Measurements from ENCODE around the gene UBE3D.

The UBE3D gene

DNA sequence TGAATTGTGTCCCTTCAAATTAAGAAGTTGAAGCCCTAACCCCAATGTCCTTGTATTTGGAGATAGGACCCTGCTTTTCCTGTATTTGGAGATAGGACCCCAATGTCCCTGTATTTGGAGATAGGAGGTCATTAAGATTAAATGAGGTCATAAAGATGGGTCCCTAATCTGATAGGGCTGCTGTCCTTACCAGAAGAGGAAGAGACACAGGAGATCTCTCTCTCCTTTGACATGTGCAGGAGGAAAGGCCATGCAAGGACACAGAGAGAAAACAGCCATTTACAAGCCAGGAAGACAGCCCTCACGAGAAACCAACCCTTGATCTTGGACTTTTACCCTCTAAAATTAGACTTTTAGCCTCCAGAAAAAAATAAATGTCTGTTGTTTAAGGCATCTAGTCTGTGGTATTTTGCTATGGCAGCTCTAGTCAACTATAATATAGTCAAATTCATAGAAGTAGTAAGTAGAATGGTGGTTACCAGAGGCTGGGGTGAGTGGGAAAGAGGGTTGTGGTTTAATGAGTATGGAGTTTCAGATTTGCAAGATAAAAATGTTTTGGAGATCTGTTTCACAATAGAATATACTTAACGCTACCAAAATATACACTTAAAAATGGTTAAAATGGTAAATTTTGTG, 59.3 kb downstream of the UBE3D start:
- Histone ChIP-seq H3K27me3 (ENCODE audit: control insufficient read depth, insufficient read depth, low read length) (no peaks in the 10 kb centered on the region), H3K9me3 (ENCODE audit: control insufficient read depth, low read length) (no peaks in the 10 kb centered on the region), H3K4me3 (ENCODE audit: low read depth, low read length) (no peak overlapping the region), H3K9ac (no peak overlapping the region), H2AFZ (no peak overlapping the region), H3K36me3 (ENCODE audit: control insufficient read depth, insufficient read depth, low read length) (no peaks in the 10 kb centered on the region), H3K4me1 (no peaks in the 10 kb centered on the region), H3K27ac (no peak overlapping the region), H3K4me2 (ENCODE audit: low read length) (no peak overlapping the region), H3K79me2 (no peaks in the 10 kb centered on the region)
- TF ChIP-seq, protein P1, sequence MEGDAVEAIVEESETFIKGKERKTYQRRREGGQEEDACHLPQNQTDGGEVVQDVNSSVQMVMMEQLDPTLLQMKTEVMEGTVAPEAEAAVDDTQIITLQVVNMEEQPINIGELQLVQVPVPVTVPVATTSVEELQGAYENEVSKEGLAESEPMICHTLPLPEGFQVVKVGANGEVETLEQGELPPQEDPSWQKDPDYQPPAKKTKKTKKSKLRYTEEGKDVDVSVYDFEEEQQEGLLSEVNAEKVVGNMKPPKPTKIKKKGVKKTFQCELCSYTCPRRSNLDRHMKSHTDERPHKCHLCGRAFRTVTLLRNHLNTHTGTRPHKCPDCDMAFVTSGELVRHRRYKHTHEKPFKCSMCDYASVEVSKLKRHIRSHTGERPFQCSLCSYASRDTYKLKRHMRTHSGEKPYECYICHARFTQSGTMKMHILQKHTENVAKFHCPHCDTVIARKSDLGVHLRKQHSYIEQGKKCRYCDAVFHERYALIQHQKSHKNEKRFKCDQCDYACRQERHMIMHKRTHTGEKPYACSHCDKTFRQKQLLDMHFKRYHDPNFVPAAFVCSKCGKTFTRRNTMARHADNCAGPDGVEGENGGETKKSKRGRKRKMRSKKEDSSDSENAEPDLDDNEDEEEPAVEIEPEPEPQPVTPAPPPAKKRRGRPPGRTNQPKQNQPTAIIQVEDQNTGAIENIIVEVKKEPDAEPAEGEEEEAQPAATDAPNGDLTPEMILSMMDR (IDR thresholded peaks at IDR 0.05): no peak

DNA sequence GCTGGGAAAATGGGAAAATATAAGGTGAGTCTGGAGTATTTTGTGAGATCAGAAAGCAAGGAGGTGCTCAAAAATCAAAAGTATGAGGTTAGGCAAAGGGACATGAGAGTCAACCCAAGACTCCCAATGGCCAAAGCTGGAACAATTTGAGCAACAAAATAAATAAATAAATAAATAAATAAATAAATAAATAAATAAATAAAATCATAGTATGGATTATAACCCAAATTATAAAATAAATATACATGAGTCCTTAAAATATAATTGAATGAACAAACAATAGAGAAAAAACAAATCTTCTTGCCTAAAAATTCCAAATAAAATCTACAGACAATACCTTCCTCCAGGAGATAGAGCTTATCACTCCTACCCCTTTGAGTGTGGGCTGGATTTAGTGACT, 69.5 kb downstream of the UBE3D start:
- H3K4me2 ChIP-seq (ENCODE audit: low read length): no peak overlapping the region
- H3K27me3 ChIP-seq (ENCODE audit: control insufficient read depth, insufficient read depth, low read length): no peaks in the 10 kb centered on the region
- H3K4me3 ChIP-seq (ENCODE audit: low read depth, low read length): no peak overlapping the region
- H3K36me3 ChIP-seq (ENCODE audit: control insufficient read depth, insufficient read depth, low read length): no peaks in the 10 kb centered on the region
- H3K9ac ChIP-seq: no peak overlapping the region
- no peaks in the 10 kb centered on the region for H3K4me1 ChIP-seq
- no peaks in the 10 kb centered on the region for H3K9me3 ChIP-seq (ENCODE audit: control insufficient read depth, low read length)
- TF ChIP-seq, protein P1 (IDR thresholded peaks at IDR 0.05): no peak
- H3K79me2 ChIP-seq: no peaks in the 10 kb centered on the region
- H3K27ac ChIP-seq: no peak overlapping the region
- H2AFZ ChIP-seq: no peak overlapping the region

DNA sequence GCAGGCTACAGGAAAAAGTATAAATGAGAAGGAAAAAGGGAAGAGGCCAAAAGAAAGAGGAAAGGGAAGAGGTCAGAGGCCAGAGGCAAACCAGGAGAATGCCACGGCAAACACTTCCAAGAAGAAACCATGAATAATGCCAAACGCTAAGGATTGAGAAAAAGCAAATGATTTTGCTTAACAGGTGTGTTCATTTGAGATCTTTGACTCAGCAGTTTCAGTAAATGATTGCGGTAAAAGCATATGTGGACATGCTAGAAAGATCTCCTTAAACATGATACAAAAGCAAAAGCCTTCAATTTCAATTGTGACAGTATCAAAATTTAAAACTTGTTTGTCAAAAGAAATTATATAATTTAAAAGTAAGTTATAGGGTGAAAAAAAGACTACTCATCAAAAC, 70.6 kb downstream of the UBE3D start:
- Histone ChIP-seq H3K4me3 (ENCODE audit: low read depth, low read length) (no peak overlapping the region), H3K36me3 (ENCODE audit: control insufficient read depth, insufficient read depth, low read length) (no peaks in the 10 kb centered on the region), H3K79me2 (no peaks in the 10 kb centered on the region), H3K4me2 (ENCODE audit: low read length) (no peak overlapping the region), H3K4me1 (no peaks in the 10 kb centered on the region), H3K9me3 (ENCODE audit: control insufficient read depth, low read length) (no peaks in the 10 kb centered on the region), H3K27me3 (ENCODE audit: control insufficient read depth, insufficient read depth, low read length) (no peaks in the 10 kb centered on the region), H3K9ac (no peak overlapping the region), H3K27ac (no peak overlapping the region), H2AFZ (no peak overlapping the region)
- TF ChIP-seq, protein P1 (IDR thresholded peaks at IDR 0.05): no peak

DNA sequence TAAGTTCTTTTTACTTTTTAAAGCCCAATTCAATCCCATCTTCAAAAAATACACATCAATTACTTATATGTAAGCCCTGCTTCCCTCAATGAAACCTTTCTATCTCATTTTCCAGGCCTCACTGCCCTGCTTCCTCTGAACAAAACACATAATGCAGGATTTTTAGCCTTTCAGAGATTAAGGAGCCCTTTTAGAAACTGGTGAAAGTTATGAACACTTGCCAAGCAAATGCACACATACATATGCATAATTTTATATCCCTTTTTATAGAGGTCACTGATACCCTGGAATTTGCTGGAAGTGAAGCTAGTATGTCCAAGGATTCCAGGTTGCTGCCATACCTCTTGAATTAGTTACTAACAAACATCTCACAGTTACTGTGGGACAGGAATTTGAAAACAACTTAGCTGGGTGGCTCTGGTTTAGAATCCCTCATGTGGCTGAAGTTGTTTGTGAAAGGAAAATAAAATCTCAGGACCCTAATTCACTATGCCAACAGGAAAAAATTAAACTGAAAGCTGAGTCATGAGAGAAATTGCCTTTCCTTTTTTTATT, 75.8 kb downstream of the UBE3D start:
- Histone ChIP-seq H3K79me2 (no peaks in the 10 kb centered on the region), H3K27me3 (ENCODE audit: control insufficient read depth, insufficient read depth, low read length) (no peaks in the 10 kb centered on the region), H3K4me3 (ENCODE audit: low read depth, low read length) (no peak overlapping the region), H3K27ac (no peak overlapping the region), H3K4me2 (ENCODE audit: low read length) (no peak overlapping the region), H2AFZ (no peak overlapping the region), H3K9ac (no peak overlapping the region), H3K9me3 (ENCODE audit: control insufficient read depth, low read length) (no peaks in the 10 kb centered on the region), H3K36me3 (ENCODE audit: control insufficient read depth, insufficient read depth, low read length) (no peaks in the 10 kb centered on the region), H3K4me1 (no peaks in the 10 kb centered on the region)
- TF ChIP-seq, protein P1 (IDR thresholded peaks at IDR 0.05): no peak

DNA sequence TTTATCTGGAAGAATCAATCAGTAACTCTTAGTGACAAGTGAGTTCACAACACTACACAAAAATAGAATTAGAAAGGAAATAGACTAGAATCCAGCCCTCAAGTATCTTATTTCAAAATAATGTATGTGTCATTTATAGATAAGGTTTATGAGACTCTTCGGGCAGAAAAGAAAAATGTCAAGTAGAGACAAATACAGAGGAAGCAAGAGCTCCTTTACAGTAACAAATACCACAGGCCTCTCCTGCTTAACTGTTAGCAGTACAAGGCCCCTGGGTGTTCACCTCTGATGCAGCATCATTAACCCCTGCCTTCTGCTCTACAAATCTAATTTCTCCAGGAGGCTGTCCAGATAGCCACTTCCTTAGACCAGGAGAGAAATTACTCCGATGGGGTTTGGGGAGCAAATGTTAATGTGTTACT, 76.7 kb downstream of the UBE3D start:
- Histone ChIP-seq H3K4me1 (no peaks in the 10 kb centered on the region), H2AFZ (no peak overlapping the region), H3K4me2 (ENCODE audit: low read length) (no peak overlapping the region), H3K36me3 (ENCODE audit: control insufficient read depth, insufficient read depth, low read length) (no peaks in the 10 kb centered on the region), H3K9ac (no peak overlapping the region), H3K9me3 (ENCODE audit: control insufficient read depth, low read length) (no peaks in the 10 kb centered on the region), H3K27me3 (ENCODE audit: control insufficient read depth, insufficient read depth, low read length) (no peaks in the 10 kb centered on the region), H3K4me3 (ENCODE audit: low read depth, low read length) (no peak overlapping the region), H3K27ac (no peak overlapping the region), H3K79me2 (no peaks in the 10 kb centered on the region)
- TF ChIP-seq, protein P1 (IDR thresholded peaks at IDR 0.05): no peak
